GM12801 (cell line): ENCODE measurements around the gene SPX.

Experiments used
- CTCF ChIP-seq: IDR thresholded peaks from one replicate; pipeline ENCODE4 v1.5.1; 2011; ENCODE audit warnings: control low read depth; ENCODE audit not compliant: insufficient read length; ENCODE audit errors: extremely low read depth

The SPX gene

GRCh38 chr12:21501258-21502163, 24.6 kb upstream of the SPX start, which contains the start of the genes GOLT1B and RECQL:
TSS of gene GOLT1B (plus strand) at chr12:21501789. CDS start at chr12:21501924, 135 bp downstream.
TSS of gene RECQL (minus strand) at chr12:21501635. CDS start at chr12:21499570, 2,065 bp downstream.
- TF ChIP-seq CTCF = no peak

GRCh38 chr12:21502164-21502496, 24.0 kb upstream of the SPX start:
- no peak for TF ChIP-seq CTCF

- TF ChIP-seq CTCF = no peak
Measured at GRCh38 chr12:21502872-21503271, 23.2 kb upstream of the SPX start.

GRCh38 chr12:21505888-21506287, 20.2 kb upstream of the SPX start:
- TF ChIP-seq CTCF = no peak

- TF ChIP-seq CTCF = no peak
Measured at GRCh38 chr12:21507849-21508248, 18.2 kb upstream of the SPX start.

- TF ChIP-seq CTCF = no peak
Measured at GRCh38 chr12:21509768-21510167, 16.3 kb upstream of the SPX start.

GRCh38 chr12:21516281-21516680, 9.8 kb upstream of the SPX start:
- no peak for TF ChIP-seq CTCF
